Measurements from ENCODE around the gene MAPK14. TPM values are rescaled to one million over a fixed set of nuclear protein-coding genes. Genes with fewer than 3 reads are reported as not detected.

MAPK14 gene
- total and polyA plus RNA-seq, 3 donors from 2014 or later, result 21.8 to 58.3 (median 57.3) TPM

- DNase-seq, result no peak
- Histone ChIP-seq H3K9me3 (no peaks in the 10 kb centered on the region), H3K36me3 (ENCODE audit: low read depth, missing control alignments) (no peaks in the 10 kb centered on the region), H3K27me3 (no peaks in the 10 kb centered on the region), H3K4me1 (peaks cover 8% of the 10 kb centered on the region), H3K27ac (no peak overlapping the region), H3K4me3 (no peak overlapping the region)
- TF ChIP-seq POLR2A (IDR thresholded peaks at IDR 0.05) (no peak), CTCF (IDR thresholded peaks at IDR 0.05) (no peak)
- 69 to 75% methylated on average over 3 of the region's 3 CpGs for WGBS, 2 donors
- intact Hi-C loops (cut with DNase I; ENCODE audit: low total_unique reads), result no loop called here
These were observed 41.0 kb downstream of the MAPK14 start for GRCh38 chr6:36068586-36068985.

- DNase-seq, result no peak
- Histone ChIP-seq H3K4me3 (no peak overlapping the region), H3K27ac (no peak overlapping the region), H3K4me1 (peaks cover 8% of the 10 kb centered on the region), H3K36me3 (ENCODE audit: low read depth, missing control alignments) (no peaks in the 10 kb centered on the region), H3K9me3 (no peaks in the 10 kb centered on the region), H3K27me3 (no peaks in the 10 kb centered on the region)
- no peak for TF ChIP-seq CTCF (IDR thresholded peaks at IDR 0.05)
- no peak for TF ChIP-seq POLR2A (IDR thresholded peaks at IDR 0.05)
- intact Hi-C loops (cut with DNase I; ENCODE audit: low total_unique reads), result no loop called here
- 32 to 51% methylated on average over 1 of the region's 1 CpG for WGBS, 2 donors
These were observed 42.0 kb downstream of the MAPK14 start for GRCh38 chr6:36069573-36069972.

- H3K4me3 ChIP-seq, result no peak overlapping the region
- WGBS, 2 donors, result 44 to 58% methylated on average over 3 of the region's 3 CpGs
These were observed 42.6 kb downstream of the MAPK14 start for GRCh38 chr6:36070252-36070651.

GRCh38 chr6:36071281-36071680, 43.7 kb downstream of the MAPK14 start:
- no peaks in the 10 kb centered on the region for H3K9me3 ChIP-seq
- intact Hi-C loops (cut with DNase I; ENCODE audit: low total_unique reads), result no loop called here
- TF ChIP-seq CTCF (IDR thresholded peaks at IDR 0.05) (no peak), POLR2A (IDR thresholded peaks at IDR 0.05) (no peak)
- H3K4me3 ChIP-seq, result no peak overlapping the region
- H3K27me3 ChIP-seq, result no peaks in the 10 kb centered on the region
- no peak overlapping the region for H3K27ac ChIP-seq
- H3K36me3 ChIP-seq (ENCODE audit: low read depth, missing control alignments), result no peaks in the 10 kb centered on the region
- no peaks in the 10 kb centered on the region for H3K4me1 ChIP-seq
- DNase-seq, result no peak
- 93 to 96% methylated on average over 3 of the region's 3 CpGs for WGBS, 2 donors

More at GRCh38 chr6:36070252-36070651, 42.6 kb downstream of the MAPK14 start:
- no peak for DNase-seq
- H3K9me3 ChIP-seq, result no peaks in the 10 kb centered on the region
- no peaks in the 10 kb centered on the region for H3K27me3 ChIP-seq
- no peak overlapping the region for H3K27ac ChIP-seq
- no peaks in the 10 kb centered on the region for H3K36me3 ChIP-seq (ENCODE audit: low read depth, missing control alignments)
- peaks cover 5% of the 10 kb centered on the region for H3K4me1 ChIP-seq
- TF ChIP-seq POLR2A (IDR thresholded peaks at IDR 0.05) (no peak), CTCF (IDR thresholded peaks at IDR 0.05) (no peak)
- intact Hi-C loops (cut with DNase I; ENCODE audit: low total_unique reads), result no loop called here

- DNase-seq, result no peak
- Histone ChIP-seq H3K9me3 (no peaks in the 10 kb centered on the region), H3K4me1 (no peaks in the 10 kb centered on the region), H3K27ac (no peak overlapping the region), H3K4me3 (no peak overlapping the region), H3K36me3 (ENCODE audit: low read depth, missing control alignments) (no peaks in the 10 kb centered on the region), H3K27me3 (no peaks in the 10 kb centered on the region)
- WGBS, 2 donors, result 94 to 97% methylated on average over 1 of the region's 1 CpG
- intact Hi-C loops (cut with DNase I; ENCODE audit: low total_unique reads), result no loop called here
- TF ChIP-seq POLR2A (IDR thresholded peaks at IDR 0.05) (no peak), CTCF (IDR thresholded peaks at IDR 0.05) (no peak)
These were observed 44.1 kb downstream of the MAPK14 start for GRCh38 chr6:36071714-36072113.
